Urothelium cell line (cell line): Measurements from ENCODE around the gene DEK.
A peak's percentile ranks its signal among the peaks of the same experiment; 100 is the strongest.

ENCODE experiments used
- DNase-seq: peaks from one replicate; pipeline ENCODE4 v3.0.0; 2011; ENCODE audit warnings: low spot score, mixed read lengths
- FAIRE-seq: peaks from 2 replicates; lab custom pipeline; 2011; peaks lifted over from hg19 to GRCh38; lab: Jason Lieb, UNC

The DEK gene

GRCh38 chr6:18266523-18266912 lies 2.2 kb upstream of the DEK start:
- no peak for DNase-seq
- FAIRE-seq: no peak

GRCh38 chr6:18265787-18266522 lies 1.6 kb upstream of the DEK start:
- DNase-seq (no peak), FAIRE-seq (no peak)

DNA sequence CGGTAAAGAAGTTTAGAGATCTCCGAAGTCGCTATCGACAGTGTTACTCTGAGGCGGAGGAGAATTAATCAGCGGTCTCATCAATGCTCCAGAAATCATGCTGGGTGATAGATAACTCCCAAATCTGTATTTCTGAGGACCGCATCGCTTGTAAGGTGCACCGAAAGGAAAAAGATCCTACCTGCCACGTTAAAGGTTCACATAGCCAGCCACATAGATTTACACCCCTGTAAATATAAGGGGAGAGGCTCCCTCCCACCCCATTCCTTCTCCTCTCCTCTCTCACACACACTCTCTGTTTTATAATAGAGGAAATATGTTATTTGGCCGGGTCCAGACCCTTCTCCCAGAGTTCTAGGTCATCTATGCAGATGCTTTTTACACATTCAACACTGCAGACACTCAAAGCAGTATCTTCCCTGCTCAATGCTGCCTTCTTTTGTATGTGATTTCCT lies 620 bp upstream of the DEK start:
- no peak for DNase-seq
- no peak for FAIRE-seq

DNA sequence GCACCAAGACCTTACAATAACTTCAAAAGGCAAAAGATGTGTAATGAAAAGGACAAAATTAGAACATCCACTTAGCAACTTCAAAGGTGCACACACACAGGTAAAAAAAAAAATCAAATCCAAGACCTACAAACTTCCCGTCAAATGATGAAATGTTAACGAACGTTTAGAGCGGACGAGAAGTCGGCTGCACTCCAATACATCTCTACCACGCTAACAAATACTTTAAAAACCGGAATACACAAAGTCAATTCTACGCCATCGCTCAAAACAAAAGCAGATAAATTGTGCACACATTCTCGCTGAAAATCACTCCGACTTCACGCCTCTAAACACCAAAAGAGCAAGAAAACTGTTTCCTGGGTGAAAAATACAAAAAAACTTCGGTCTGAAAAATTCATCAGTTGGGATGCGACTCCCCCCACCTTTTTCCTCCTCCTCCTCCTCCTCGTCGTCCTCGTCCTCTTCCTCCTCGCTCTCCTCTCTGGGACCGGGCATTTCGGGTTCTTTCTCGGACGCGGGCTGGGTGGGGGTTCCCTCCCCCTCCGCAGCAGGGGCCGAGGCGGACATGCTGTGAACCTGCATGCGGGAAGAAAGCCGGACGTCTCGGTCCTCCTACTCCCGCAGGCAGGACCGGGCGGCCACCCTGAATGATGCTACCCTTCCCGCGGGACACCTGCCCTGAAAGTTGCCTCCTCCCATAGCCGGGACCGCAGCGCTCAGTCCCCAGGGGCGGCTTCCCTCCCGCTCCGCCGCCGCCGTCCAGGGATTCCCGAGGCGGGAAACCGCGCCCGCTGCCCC lies 712 bp downstream of the DEK start:
- DNase-seq (no peak), FAIRE-seq (no peak)

DNA sequence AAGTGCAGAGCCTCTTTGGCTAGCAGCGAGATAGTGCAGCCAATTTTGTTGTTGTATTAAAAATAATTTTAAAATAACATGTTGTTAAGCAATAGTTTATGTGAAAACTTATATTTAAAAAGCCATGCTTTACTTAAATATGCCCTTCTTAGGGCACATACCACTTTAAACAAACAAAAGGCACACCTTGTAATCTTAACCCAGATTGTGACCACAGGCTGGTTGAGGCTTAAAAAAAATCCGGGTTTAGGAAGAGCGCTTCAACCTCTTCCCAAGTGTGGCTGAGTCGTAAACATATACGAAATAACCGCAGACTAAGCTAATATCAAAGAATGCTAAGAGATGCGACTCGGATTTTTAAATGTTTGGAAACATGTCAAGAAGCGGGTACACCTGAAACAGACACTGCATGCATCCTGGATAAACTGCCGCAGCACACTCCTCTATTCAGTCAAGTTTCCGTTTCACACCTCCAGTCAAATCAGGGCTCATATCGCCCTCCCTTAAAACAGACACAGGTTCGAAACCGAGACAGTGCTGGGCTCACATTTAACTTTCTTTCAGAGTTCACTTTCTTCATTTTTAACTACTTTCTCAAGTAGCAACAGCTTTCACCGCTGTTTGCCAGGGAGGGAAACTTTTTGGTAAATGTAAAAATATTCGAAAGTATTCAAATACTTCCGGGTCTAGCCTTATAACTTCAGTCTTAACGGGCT lies 1.5 kb downstream of the DEK start:
- no peak for FAIRE-seq
- peak; percentile 25 for DNase-seq

DNA sequence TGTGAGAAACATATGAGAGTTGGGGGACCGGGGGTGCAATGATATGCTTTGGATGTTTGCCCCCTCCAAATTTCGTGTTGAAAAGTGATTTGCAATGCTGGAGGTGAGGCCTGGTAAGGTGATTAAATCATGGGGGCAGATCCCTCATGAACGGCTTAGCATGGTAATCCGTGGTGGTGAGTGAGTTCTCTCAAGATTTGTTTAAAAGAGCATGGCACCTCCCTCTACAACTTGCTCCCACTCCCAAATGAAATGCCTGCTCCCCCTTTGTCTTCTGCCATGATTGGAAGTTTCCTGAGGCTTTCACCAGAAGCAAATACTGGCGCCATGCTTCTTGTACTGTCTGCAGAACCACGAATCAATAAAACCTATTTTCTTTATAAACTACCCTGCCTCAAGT lies 2.5 kb downstream of the DEK start:
- no peak for DNase-seq
- no peak for FAIRE-seq

DNA sequence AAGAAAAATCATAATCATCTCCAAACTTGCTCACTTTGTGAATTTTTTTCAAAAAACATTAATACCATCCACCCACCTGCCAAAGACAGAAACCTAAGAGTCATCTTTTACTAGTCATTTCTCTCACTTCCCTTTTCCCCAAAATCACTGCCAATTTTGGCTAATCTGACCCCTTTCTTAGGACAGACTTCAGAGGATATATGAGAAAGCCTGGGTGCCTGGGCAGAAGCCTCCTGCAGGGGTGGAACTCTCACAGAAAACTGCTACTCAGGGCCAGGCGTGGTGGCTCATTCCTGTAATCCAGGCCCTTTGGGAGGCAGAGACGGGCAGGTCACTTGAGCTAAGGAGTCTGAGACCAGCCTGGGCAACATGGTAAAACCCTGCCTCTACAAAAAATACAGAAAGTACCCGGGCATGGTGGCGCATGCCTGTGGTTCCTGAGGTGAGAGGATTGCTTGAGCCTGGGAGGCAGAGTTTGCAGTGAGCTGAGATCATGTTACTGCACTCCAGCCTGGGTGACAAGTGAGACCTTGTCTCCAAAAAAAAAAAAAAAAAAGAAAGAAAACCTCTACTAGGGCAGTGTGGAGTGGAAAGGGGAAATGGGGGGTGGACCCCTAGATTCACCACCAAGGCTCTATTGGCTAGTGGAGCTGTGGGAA lies 3.8 kb downstream of the DEK start:
- no peak for DNase-seq

GRCh38 chr6:18259675-18260447 lies 4.5 kb downstream of the DEK start:
- FAIRE-seq (no peak), DNase-seq (no peak)

More for the DNA sequence above, 3.8 kb downstream of the DEK start:
- FAIRE-seq: no peak

DNA sequence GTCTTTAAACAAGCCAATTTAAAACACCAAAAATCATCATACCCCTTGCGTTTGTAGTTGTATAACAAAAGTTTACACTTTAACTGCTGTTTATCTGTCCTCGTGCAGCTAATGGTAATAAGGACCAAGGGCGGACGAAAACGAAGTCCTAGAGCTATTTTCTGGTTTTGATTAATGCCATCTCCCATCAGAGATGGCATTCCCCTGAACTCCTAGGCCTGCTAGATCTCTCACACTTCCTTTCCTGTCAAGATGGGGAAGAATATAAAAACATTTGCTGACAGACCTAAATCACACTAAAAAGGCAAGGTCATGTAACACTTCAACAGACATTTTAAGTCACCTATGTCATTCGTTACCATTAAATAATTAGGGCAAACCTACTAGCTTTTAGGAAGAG lies 9.5 kb downstream of the DEK start:
- FAIRE-seq (no peak), DNase-seq (no peak)

- DNase-seq: no peak
- no peak for FAIRE-seq
Observed at GRCh38 chr6:18253635-18254034, 10.7 kb downstream of the DEK start.

DNA sequence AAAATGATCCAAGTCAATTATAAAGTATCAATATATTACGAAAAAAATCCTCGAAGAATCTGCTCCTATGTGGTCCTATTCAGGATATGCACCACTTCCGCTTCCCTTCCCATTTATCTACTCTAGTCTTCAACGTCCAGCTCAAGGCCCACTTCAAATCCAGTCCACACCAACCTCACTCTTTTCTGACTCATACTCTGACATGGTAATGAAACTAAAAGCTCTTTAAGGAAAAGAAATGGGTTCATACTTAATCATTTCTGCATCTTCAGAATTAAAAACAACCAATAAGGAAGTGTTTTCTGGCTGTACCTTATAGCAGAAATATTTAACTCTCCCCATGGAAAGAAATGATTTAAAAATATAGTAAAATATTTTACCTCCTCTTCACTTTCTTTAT lies 15.1 kb downstream of the DEK start:
- no peak for DNase-seq

GRCh38 chr6:18248698-18249097 lies 15.6 kb downstream of the DEK start:
- FAIRE-seq (no peak), DNase-seq (no peak)

More for the DNA sequence above, 15.1 kb downstream of the DEK start:
- FAIRE-seq: no peak

GRCh38 chr6:18247002-18247401 lies 17.3 kb downstream of the DEK start:
- no peak for FAIRE-seq
- DNase-seq: no peak

GRCh38 chr6:18246205-18246604 lies 18.1 kb downstream of the DEK start:
- FAIRE-seq (no peak), DNase-seq (no peak)

- DNase-seq (no peak), FAIRE-seq (no peak)
Observed at GRCh38 chr6:18245642-18246041, 18.7 kb downstream of the DEK start.

- FAIRE-seq (no peak), DNase-seq (no peak)
Observed at GRCh38 chr6:18245079-18245478, 19.3 kb downstream of the DEK start.

GRCh38 chr6:18244251-18244650 lies 20.1 kb downstream of the DEK start:
- no peak for DNase-seq
- no peak for FAIRE-seq

GRCh38 chr6:18243302-18243893 lies 20.9 kb downstream of the DEK start:
- FAIRE-seq (no peak), DNase-seq (no peak)

DNA sequence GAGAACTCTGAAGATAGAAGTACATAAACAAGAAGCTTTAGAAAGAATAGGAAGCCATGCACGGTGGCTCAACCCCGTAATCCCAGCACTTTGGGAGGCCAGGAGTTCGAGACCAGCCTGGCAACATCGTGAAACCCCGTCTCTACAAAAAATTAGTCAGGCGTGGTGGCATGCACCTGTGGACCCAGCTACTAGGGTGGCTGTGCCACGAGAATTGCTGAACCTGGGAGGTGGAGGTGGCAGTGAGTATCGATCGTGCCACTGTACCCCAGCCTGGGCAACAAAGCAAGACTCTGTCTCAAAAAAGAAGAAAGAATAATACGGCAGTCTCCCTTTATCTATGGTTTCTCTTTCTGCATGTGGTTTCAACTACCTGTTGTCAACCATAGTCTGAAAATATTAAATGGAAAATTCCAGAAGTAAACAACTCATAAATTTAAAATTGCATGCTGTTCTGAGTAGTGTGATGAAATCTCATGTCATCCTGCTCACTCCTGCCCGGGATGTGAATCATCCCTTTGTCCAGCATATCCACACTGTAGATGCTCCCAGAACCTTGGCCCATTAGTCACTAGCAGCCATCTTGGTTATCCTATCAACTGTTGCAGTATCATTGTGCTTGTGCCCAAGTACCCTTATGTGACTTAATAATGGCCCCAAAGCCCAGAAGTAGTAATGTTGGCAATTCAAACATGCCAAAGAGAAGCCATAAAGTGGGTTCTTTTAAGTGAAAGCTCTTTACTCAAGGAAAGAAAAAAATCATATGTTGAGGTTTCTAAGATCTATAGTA lies 22.1 kb downstream of the DEK start:
- no peak for DNase-seq
- FAIRE-seq: no peak
